ENCODE data around the gene ADCY2.

ADCY2 gene

GRCh38 chr5:7822449-7822848, 426.5 kb downstream of the ADCY2 start:
- H3K27ac ChIP-seq = no peak overlapping the region
- H3K9ac ChIP-seq = no peak overlapping the region
- no peak for TF ChIP-seq CTCF (conservative IDR thresholded peaks at IDR 0.05; ENCODE audit: low read depth, low read length)
- H4K20me1 ChIP-seq (ENCODE audit: insufficient read depth) = no peaks in the 10 kb centered on the region
- H3K36me3 ChIP-seq (ENCODE audit: insufficient read depth) = no peaks in the 10 kb centered on the region
- no peak overlapping the region for H2AFZ ChIP-seq (ENCODE audit: low read depth)
- H3K27me3 ChIP-seq (ENCODE audit: insufficient read depth, low read depth) = no peaks in the 10 kb centered on the region
- H3K4me1 ChIP-seq (ENCODE audit: low read depth, poor library complexity, severe bottlenecking) = no peaks in the 10 kb centered on the region
- H3K4me2 ChIP-seq = no peak overlapping the region
- H3K4me3 ChIP-seq (IDR thresholded peaks at IDR 0.05; ENCODE audit: insufficient read depth, low read depth, low read length) = no peak overlapping the region
- no peaks in the 10 kb centered on the region for H3K79me2 ChIP-seq (ENCODE audit: insufficient read depth, low read depth)

GRCh38 chr5:7823594-7823993, 427.7 kb downstream of the ADCY2 start:
- no peaks in the 10 kb centered on the region for H3K79me2 ChIP-seq (ENCODE audit: insufficient read depth, low read depth)
- no peak for TF ChIP-seq CTCF (conservative IDR thresholded peaks at IDR 0.05; ENCODE audit: low read depth, low read length)
- no peak overlapping the region for H3K4me2 ChIP-seq
- no peaks in the 10 kb centered on the region for H4K20me1 ChIP-seq (ENCODE audit: insufficient read depth)
- no peaks in the 10 kb centered on the region for H3K36me3 ChIP-seq (ENCODE audit: insufficient read depth)
- H2AFZ ChIP-seq (ENCODE audit: low read depth) = no peak overlapping the region
- H3K27ac ChIP-seq = no peak overlapping the region
- no peaks in the 10 kb centered on the region for H3K4me1 ChIP-seq (ENCODE audit: low read depth, poor library complexity, severe bottlenecking)
- no peak overlapping the region for H3K9ac ChIP-seq
- H3K4me3 ChIP-seq (IDR thresholded peaks at IDR 0.05; ENCODE audit: insufficient read depth, low read depth, low read length) = no peak overlapping the region
- no peaks in the 10 kb centered on the region for H3K27me3 ChIP-seq (ENCODE audit: insufficient read depth, low read depth)

- no peak for TF ChIP-seq CTCF (conservative IDR thresholded peaks at IDR 0.05; ENCODE audit: low read depth, low read length)
- Histone ChIP-seq H3K27ac (no peak overlapping the region), H2AFZ (ENCODE audit: low read depth) (no peak overlapping the region), H3K79me2 (ENCODE audit: insufficient read depth, low read depth) (no peaks in the 10 kb centered on the region), H3K27me3 (ENCODE audit: insufficient read depth, low read depth) (no peaks in the 10 kb centered on the region), H3K4me2 (no peak overlapping the region), H3K4me3 (IDR thresholded peaks at IDR 0.05; ENCODE audit: insufficient read depth, low read depth, low read length) (no peak overlapping the region), H3K36me3 (ENCODE audit: insufficient read depth) (no peaks in the 10 kb centered on the region), H3K9ac (no peak overlapping the region), H4K20me1 (ENCODE audit: insufficient read depth) (no peaks in the 10 kb centered on the region), H3K4me1 (ENCODE audit: low read depth, poor library complexity, severe bottlenecking) (no peaks in the 10 kb centered on the region)
Measured at GRCh38 chr5:7824995-7825394, 429.1 kb downstream of the ADCY2 start.

- no peaks in the 10 kb centered on the region for H3K4me1 ChIP-seq (ENCODE audit: low read depth, poor library complexity, severe bottlenecking)
- no peak overlapping the region for H3K9ac ChIP-seq
- H3K4me2 ChIP-seq = no peak overlapping the region
- TF ChIP-seq CTCF (conservative IDR thresholded peaks at IDR 0.05; ENCODE audit: low read depth, low read length) = no peak
- H2AFZ ChIP-seq (ENCODE audit: low read depth) = no peak overlapping the region
- no peak overlapping the region for H3K27ac ChIP-seq
- H3K27me3 ChIP-seq (ENCODE audit: insufficient read depth, low read depth) = no peaks in the 10 kb centered on the region
- no peaks in the 10 kb centered on the region for H4K20me1 ChIP-seq (ENCODE audit: insufficient read depth)
- no peaks in the 10 kb centered on the region for H3K36me3 ChIP-seq (ENCODE audit: insufficient read depth)
- H3K79me2 ChIP-seq (ENCODE audit: insufficient read depth, low read depth) = no peaks in the 10 kb centered on the region
- no peak overlapping the region for H3K4me3 ChIP-seq (IDR thresholded peaks at IDR 0.05; ENCODE audit: insufficient read depth, low read depth, low read length)
Measured at GRCh38 chr5:7825630-7826029, 429.7 kb downstream of the ADCY2 start.

- H3K27me3 ChIP-seq (ENCODE audit: insufficient read depth, low read depth) = no peaks in the 10 kb centered on the region
- H3K79me2 ChIP-seq (ENCODE audit: insufficient read depth, low read depth) = no peaks in the 10 kb centered on the region
- H3K27ac ChIP-seq = no peak overlapping the region
- no peak for TF ChIP-seq CTCF (conservative IDR thresholded peaks at IDR 0.05; ENCODE audit: low read depth, low read length)
- no peaks in the 10 kb centered on the region for H3K4me1 ChIP-seq (ENCODE audit: low read depth, poor library complexity, severe bottlenecking)
- H3K36me3 ChIP-seq (ENCODE audit: insufficient read depth) = no peaks in the 10 kb centered on the region
- H3K4me3 ChIP-seq (IDR thresholded peaks at IDR 0.05; ENCODE audit: insufficient read depth, low read depth, low read length) = no peak overlapping the region
- H3K9ac ChIP-seq = no peak overlapping the region
- H2AFZ ChIP-seq (ENCODE audit: low read depth) = no peak overlapping the region
- no peak overlapping the region for H3K4me2 ChIP-seq
- H4K20me1 ChIP-seq (ENCODE audit: insufficient read depth) = no peaks in the 10 kb centered on the region
Measured at GRCh38 chr5:7827610-7828009, 431.7 kb downstream of the ADCY2 start.

All from KMS-11 (cell line).